PFSK-1 (cell line): ENCODE data around the gene CORIN.

Experiments used
- FOXP2 ChIP-seq: optimal IDR thresholded peaks from 2 replicates; pipeline ENCODE3; 2011; ENCODE audit warnings: borderline replicate concordance, control low read depth, inconsistent platforms; ENCODE audit not compliant: insufficient read depth; ENCODE audit errors: extremely low read length, extremely low read depth
- POLR2AphosphoS5 ChIP-seq: IDR thresholded peaks from 2 replicates; pipeline ENCODE4 v1.6.1; 2012; ENCODE audit warnings: low read depth, mild to moderate bottlenecking, control low read depth, low read length, moderate library complexity
- SIN3A ChIP-seq: IDR thresholded peaks from 2 replicates; pipeline ENCODE4 v1.6.1; 2012; ENCODE audit warnings: mild to moderate bottlenecking, low read length, moderate library complexity, borderline replicate concordance; ENCODE audit not compliant: insufficient read depth
- TAF1 ChIP-seq: IDR thresholded peaks from 2 replicates; pipeline ENCODE4 v1.6.1; 2012; ENCODE audit warnings: low read length, control low read depth, borderline replicate concordance; ENCODE audit not compliant: insufficient read depth
- TF ChIP-seq, protein P1 (sequence below), 2 experiments: IDR thresholded peaks; 2 replicates each; pipeline versions ENCODE4 v1.6.1 to v1.8.0; 2011 to 2012; ENCODE audit warnings: low read depth in 2 of 2, low read length in 2 of 2, control low read depth in 1 of 2, inconsistent platforms in 1 of 2, mild to moderate bottlenecking in 1 of 2, moderate library complexity in 1 of 2; ENCODE audit not compliant: insufficient read depth in 1 of 2

CORIN gene

GRCh38 chr4:47829438-47829837, 8.4 kb downstream of the CORIN start:
- TF ChIP-seq POLR2AphosphoS5: no peak
- no peak for TF ChIP-seq SIN3A
- no peak for TF ChIP-seq FOXP2
- TF ChIP-seq TAF1: no peak
- TF ChIP-seq, protein P1, sequence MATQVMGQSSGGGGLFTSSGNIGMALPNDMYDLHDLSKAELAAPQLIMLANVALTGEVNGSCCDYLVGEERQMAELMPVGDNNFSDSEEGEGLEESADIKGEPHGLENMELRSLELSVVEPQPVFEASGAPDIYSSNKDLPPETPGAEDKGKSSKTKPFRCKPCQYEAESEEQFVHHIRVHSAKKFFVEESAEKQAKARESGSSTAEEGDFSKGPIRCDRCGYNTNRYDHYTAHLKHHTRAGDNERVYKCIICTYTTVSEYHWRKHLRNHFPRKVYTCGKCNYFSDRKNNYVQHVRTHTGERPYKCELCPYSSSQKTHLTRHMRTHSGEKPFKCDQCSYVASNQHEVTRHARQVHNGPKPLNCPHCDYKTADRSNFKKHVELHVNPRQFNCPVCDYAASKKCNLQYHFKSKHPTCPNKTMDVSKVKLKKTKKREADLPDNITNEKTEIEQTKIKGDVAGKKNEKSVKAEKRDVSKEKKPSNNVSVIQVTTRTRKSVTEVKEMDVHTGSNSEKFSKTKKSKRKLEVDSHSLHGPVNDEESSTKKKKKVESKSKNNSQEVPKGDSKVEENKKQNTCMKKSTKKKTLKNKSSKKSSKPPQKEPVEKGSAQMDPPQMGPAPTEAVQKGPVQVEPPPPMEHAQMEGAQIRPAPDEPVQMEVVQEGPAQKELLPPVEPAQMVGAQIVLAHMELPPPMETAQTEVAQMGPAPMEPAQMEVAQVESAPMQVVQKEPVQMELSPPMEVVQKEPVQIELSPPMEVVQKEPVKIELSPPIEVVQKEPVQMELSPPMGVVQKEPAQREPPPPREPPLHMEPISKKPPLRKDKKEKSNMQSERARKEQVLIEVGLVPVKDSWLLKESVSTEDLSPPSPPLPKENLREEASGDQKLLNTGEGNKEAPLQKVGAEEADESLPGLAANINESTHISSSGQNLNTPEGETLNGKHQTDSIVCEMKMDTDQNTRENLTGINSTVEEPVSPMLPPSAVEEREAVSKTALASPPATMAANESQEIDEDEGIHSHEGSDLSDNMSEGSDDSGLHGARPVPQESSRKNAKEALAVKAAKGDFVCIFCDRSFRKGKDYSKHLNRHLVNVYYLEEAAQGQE (IDR thresholded peaks at IDR 0.05; ENCODE audit: insufficient read depth in 1 of 2, low read depth in 2 of 2, low read length in 2 of 2): no peak

GRCh38 chr4:47827343-47828047, 10.4 kb downstream of the CORIN start:
- TF ChIP-seq SIN3A (no peak), POLR2AphosphoS5 (no peak), TAF1 (no peak)

GRCh38 chr4:47824840-47825239, 13.0 kb downstream of the CORIN start:
- TF ChIP-seq SIN3A (no peak), FOXP2 (no peak), TAF1 (no peak), POLR2AphosphoS5 (no peak)
- TF ChIP-seq, protein P1 (IDR thresholded peaks at IDR 0.05; ENCODE audit: insufficient read depth in 1 of 2, low read depth in 2 of 2, low read length in 2 of 2): no peak

DNA sequence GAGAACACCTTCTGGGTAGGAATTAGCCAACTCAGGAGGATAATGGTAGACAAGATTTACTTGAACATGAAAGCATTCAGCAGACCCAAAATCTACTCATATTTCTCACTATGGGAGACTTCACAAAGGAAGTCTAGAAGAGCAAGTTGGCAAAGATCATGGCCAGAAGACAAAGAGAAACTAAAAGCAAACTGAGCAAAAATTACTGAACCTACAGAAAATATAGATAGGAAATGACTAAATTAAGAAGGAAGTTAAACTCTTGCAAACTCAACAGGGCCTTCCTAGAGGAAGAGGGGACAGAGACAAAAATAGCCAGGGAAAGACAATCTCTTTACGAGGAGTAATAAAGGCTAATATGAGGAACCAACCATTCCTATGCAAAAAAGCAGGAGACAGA, 18.7 kb downstream of the CORIN start:
- TF ChIP-seq POLR2AphosphoS5 (no peak), FOXP2 (no peak), TAF1 (no peak), SIN3A (no peak)
- TF ChIP-seq, protein P1 (IDR thresholded peaks at IDR 0.05; ENCODE audit: insufficient read depth in 1 of 2, low read depth in 2 of 2, low read length in 2 of 2): no peak

DNA sequence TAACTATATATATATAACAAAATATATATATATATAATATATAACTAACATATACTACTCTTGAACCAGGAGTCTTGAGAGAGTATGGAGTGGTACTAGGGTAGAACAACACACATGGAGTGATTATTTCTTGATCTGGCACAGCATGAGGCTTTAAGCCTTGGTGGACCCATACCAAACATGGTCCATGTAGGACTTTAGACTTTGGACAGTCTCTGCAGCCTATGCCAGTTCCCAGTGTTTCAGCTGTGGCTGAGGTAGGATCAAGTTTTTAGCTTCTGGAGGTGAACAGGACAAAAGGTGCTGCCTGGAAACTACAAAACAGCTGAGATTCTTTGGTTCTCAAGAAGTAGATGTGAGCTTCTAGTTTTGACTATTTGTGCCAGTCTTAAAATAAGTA, 20.6 kb downstream of the CORIN start:
- no peak for TF ChIP-seq SIN3A
- no peak for TF ChIP-seq FOXP2

- TF ChIP-seq TAF1 (no peak), SIN3A (no peak), FOXP2 (no peak), POLR2AphosphoS5 (no peak)
- TF ChIP-seq, protein P1 (IDR thresholded peaks at IDR 0.05; ENCODE audit: insufficient read depth in 1 of 2, low read depth in 2 of 2, low read length in 2 of 2): no peak
Measured at GRCh38 chr4:47816748-47817147, 21.1 kb downstream of the CORIN start.
